GM12874 (cell line): ENCODE measurements around the gene KLHL15.

Experiments
- TF ChIP-seq, protein P1 (sequence below): IDR thresholded peaks from 2 replicates; pipeline ENCODE4 v1.5.1; 2011; ENCODE audit warnings: low read depth, mild to moderate bottlenecking, control low read depth, low read length, moderate library complexity; ENCODE audit not compliant: insufficient read depth

The KLHL15 gene

DNA sequence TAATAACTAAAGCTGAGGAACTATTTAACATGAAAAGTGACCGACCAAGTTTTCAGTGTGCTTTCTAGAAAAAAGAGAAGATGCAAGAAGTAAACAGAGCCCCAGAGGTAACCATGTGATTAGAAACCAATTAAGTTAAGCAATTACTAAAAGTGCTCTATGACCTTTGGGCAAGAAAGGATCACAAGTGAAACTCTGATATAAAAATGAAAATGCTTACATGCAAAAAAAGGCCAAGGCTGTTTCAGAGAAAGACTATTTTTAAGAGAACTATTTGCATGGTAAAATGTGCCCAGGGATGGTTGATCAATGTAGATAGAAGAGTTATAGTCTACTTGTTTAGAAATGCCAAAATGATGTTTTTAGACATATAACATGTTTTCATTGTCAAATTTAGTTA, 22.0 kb downstream of the KLHL15 start:
- TF ChIP-seq, protein P1, sequence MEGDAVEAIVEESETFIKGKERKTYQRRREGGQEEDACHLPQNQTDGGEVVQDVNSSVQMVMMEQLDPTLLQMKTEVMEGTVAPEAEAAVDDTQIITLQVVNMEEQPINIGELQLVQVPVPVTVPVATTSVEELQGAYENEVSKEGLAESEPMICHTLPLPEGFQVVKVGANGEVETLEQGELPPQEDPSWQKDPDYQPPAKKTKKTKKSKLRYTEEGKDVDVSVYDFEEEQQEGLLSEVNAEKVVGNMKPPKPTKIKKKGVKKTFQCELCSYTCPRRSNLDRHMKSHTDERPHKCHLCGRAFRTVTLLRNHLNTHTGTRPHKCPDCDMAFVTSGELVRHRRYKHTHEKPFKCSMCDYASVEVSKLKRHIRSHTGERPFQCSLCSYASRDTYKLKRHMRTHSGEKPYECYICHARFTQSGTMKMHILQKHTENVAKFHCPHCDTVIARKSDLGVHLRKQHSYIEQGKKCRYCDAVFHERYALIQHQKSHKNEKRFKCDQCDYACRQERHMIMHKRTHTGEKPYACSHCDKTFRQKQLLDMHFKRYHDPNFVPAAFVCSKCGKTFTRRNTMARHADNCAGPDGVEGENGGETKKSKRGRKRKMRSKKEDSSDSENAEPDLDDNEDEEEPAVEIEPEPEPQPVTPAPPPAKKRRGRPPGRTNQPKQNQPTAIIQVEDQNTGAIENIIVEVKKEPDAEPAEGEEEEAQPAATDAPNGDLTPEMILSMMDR: no peak

DNA sequence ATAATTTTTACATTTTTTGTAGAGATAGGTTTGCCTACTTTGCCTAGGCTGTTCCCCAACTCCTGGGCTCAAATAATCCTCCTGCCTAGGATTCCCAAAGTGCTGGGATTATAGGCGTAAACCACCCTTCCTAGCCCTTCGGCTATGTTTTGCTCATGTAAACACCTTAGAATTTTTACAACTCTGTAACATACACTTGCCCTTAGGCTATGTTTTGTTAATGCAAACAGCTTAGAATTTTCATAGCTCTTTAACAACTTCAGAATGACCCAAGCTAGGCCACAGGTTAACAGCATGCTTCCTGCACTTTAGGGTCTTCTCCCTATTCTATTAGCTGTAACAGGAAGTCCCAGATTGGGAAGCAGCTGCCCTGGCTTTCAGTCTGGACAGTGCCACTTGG, 24.2 kb downstream of the KLHL15 start:
- TF ChIP-seq, protein P1: no peak

DNA sequence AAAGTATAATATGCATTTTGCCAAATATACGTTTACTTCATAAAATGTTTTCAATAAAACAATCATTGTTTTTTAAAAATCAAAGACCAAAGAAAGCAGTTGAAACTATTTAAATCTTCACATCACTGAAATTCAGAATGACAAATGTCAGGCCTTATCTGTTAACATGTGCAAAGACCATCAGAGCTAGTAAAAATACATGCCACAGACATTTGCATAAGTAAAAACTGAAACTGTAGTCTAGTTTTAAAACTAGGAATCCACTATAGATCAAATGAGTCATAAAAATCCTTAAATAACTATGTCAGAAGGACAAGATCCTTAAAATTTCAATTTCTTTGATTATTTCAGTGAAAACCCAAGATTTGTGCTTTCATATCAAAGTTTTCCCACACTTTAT, 24.8 kb downstream of the KLHL15 start:
- TF ChIP-seq, protein P1: no peak

DNA sequence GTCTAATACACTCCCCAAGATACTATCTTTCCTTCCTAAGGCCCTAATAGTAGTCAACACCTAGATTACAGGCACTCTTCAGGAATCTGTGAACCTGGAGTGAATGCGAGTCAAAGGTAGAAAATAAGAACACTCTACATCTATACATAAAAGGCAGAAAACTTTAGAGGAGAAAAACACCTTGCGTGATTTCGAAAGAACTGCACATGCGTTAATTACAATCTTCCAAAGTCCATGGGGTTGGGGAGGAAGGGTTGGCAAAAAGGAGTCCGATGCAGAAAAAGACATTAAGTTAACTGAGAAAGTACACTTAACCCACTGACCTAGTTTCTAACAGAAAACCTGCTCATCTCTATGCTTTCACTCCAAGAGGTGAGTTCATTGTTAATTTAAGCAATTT, 27.3 kb downstream of the KLHL15 start:
- TF ChIP-seq, protein P1: no peak

DNA sequence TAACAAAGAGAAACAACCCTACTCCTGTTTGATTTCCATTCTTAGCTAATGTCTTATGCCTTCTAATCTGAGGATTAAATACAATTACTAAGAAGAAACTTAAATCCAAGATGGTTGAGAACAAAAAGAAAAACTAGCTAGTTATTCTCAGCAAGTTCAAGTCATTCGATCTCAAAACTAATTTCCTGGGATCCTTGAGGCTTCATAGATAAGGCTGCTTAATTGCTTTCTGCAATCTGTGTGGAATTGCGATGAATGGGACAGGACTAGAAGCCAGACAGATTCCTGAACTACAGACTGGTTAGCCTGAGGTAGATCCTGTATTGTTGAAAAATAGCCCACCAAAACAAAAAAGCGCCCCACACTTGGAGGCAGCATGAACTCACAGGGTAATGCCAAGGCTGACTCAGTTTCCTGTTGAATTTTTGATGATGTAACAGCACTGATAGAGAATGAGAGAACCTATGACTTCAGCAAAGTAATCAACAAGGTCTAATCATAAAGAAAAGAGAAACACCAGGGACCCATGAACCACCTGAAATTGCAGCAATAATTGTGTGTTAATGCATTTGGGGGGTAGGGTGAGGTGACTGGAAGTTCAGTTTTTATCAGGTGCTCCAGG, 33.9 kb downstream of the KLHL15 start:
- TF ChIP-seq, protein P1: no peak

DNA sequence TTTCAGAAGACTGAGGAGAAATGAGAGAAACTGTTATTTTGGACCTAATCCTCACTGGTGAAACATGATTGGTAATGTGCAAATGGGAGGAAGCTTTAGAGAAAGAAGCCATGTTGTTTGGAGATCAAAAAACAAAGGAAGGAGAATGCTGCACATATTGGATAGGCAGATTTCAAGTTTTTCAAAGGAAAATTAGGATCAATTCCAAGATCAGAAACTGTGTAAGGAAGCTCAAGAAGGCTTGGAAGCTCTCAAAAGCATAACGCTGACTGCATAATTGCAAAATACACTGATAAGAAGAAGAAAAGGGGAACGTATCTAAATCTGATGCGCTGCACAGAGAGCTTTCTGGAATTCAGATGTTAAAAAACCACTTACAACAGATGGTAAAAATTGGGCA, 34.6 kb downstream of the KLHL15 start:
- TF ChIP-seq, protein P1: no peak

DNA sequence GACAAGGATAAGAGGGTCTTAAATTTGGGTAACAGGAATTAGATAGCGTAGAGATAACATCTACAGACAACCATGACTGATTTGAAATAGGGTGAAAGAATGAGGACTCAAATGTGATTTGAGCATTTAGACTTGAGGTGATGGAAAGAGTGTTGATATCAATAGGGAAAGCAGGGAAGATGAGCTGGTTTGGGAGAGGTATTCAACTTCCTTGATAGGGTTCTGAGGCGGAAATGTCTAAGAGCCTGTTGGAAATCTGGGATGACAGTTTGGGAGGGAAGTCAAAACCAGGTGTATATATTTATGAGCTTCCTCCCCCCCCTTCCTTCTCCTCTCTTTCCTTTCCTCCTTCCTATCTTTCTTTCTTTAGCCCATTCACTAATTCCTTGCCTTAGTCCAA, 36.5 kb downstream of the KLHL15 start:
- TF ChIP-seq, protein P1: no peak

DNA sequence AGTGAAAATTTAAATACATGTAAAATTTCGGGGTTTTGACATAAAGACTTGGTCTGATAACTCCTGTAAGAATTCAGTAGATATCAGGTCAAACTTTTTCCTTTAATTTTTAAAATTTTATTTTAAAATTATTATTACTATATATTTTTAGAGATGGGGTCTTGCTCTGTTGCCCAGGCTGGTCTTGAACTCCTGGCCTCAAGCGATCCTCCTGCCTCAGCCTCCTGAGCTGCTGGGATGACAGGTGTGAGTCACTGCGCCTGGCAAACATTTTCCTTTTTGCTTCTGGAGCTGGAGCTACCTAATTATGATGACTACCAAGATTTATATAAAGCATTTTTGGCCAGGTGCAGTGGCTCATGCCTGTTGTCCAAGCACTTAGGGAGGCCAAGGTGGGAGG, 37.3 kb downstream of the KLHL15 start:
- TF ChIP-seq, protein P1: no peak
